ENCODE data around the gene CDH15. TPM values are rescaled to one million over a fixed set of nuclear protein-coding genes. Genes with fewer than 3 reads are reported as not detected.

CDH15 gene
- total RNA-seq (2022) (not detected in 2 replicates), Bru-seq, nascent RNA (not detected), BruChase-seq, experiment 1, labeled RNA remaining after a 6-hour chase (percentile 6 among the genes with signal in this experiment), BruChase-seq, experiment 2, labeled RNA remaining after a 2-hour chase (not detected)
- long read RNA-seq: 0 reads

GRCh38 chr16:89171216-89172170 lies at the start of gene CDH15:
Gene CDH15 (plus strand): TSS chr16:89171748. CDS start chr16:89171832, 84 bp downstream.
- peaks cover 15% of the 10 kb centered on the region for H3K36me3 Mint-ChIP-seq (ENCODE audit: insufficient read depth, unreplicated experiment)
- peak within 1 kb of the TSS; percentile 48 for H3K27ac Mint-ChIP-seq (ENCODE audit: unreplicated experiment)
- no peak for TF ChIP-seq CTCF (IDR thresholded peaks at IDR 0.05; ENCODE audit: unreplicated experiment)
- H3K4me1 Mint-ChIP-seq (ENCODE audit: low read depth, unreplicated experiment): peaks cover 10% of the 10 kb centered on the region
- no TSS peak for BruUV-seq (replicated peaks)
- peak; percentile 99 for DNase-seq
- peaks cover 68% of the 10 kb centered on the region for H3K27me3 Mint-ChIP-seq (ENCODE audit: unreplicated experiment)
- CTCF ChIA-PET: interaction anchor here (0.6 to 1.3 kb wide), 9 partner anchors 16 to 545 kb away, joined by 3 to 5 read pairs (median 3); no protein-coding TSS in a partner anchor
- intact Hi-C loops (cut with micrococcal nuclease; ENCODE audit: unreplicated experiment): loop anchor here (2.0 kb wide), 1 partner anchor 359 kb away; no protein-coding TSS in a partner anchor
- no peaks in the 10 kb centered on the region for H3K9me3 Mint-ChIP-seq (ENCODE audit: low read depth, unreplicated experiment)
- peak within 1 kb of the TSS; percentile 71 for H3K4me3 Mint-ChIP-seq (ENCODE audit: low read depth, unreplicated experiment)

- peaks cover 28% of the 10 kb centered on the region for H3K36me3 Mint-ChIP-seq (ENCODE audit: insufficient read depth, unreplicated experiment)
- CTCF ChIA-PET: no interaction called here
Observed at GRCh38 chr16:89122322-89122851, 49.2 kb upstream of the CDH15 start.

GRCh38 chr16:89123001-89123830 lies 48.3 kb upstream of the CDH15 start:
- Mint-ChIP-seq H3K9me3 (ENCODE audit: low read depth, unreplicated experiment) (no peaks in the 10 kb centered on the region), H3K4me1 (ENCODE audit: low read depth, unreplicated experiment) (no peaks in the 10 kb centered on the region), H3K4me3 (ENCODE audit: low read depth, unreplicated experiment) (no peak overlapping the region), H3K27me3 (ENCODE audit: unreplicated experiment) (no peaks in the 10 kb centered on the region), H3K27ac (ENCODE audit: unreplicated experiment) (no peak overlapping the region), H3K36me3 (ENCODE audit: insufficient read depth, unreplicated experiment) (peaks cover 23% of the 10 kb centered on the region)
- CTCF ChIA-PET: no interaction called here
- intact Hi-C loops (cut with micrococcal nuclease; ENCODE audit: unreplicated experiment): no loop called here
- DNase-seq: no peak
- TF ChIP-seq CTCF (IDR thresholded peaks at IDR 0.05; ENCODE audit: unreplicated experiment): no peak
- no TSS peak for BruUV-seq (replicated peaks)

More at GRCh38 chr16:89122322-89122851, 49.2 kb upstream of the CDH15 start:
- no peaks in the 10 kb centered on the region for H3K9me3 Mint-ChIP-seq (ENCODE audit: low read depth, unreplicated experiment)
- no TSS peak for BruUV-seq (replicated peaks)
- intact Hi-C loops (cut with micrococcal nuclease; ENCODE audit: unreplicated experiment): no loop called here
- H3K27ac Mint-ChIP-seq (ENCODE audit: unreplicated experiment): no peak overlapping the region
- no peaks in the 10 kb centered on the region for H3K27me3 Mint-ChIP-seq (ENCODE audit: unreplicated experiment)
- no peak overlapping the region for H3K4me3 Mint-ChIP-seq (ENCODE audit: low read depth, unreplicated experiment)
- TF ChIP-seq CTCF (IDR thresholded peaks at IDR 0.05; ENCODE audit: unreplicated experiment): no peak
- DNase-seq: no peak
- H3K4me1 Mint-ChIP-seq (ENCODE audit: low read depth, unreplicated experiment): no peaks in the 10 kb centered on the region

GRCh38 chr16:89123831-89124100 lies 47.8 kb upstream of the CDH15 start:
- BruUV-seq (replicated peaks): no TSS peak
- Mint-ChIP-seq H3K27me3 (ENCODE audit: unreplicated experiment) (no peaks in the 10 kb centered on the region), H3K4me1 (ENCODE audit: low read depth, unreplicated experiment) (no peaks in the 10 kb centered on the region), H3K4me3 (ENCODE audit: low read depth, unreplicated experiment) (no peak overlapping the region), H3K9me3 (ENCODE audit: low read depth, unreplicated experiment) (no peaks in the 10 kb centered on the region), H3K36me3 (ENCODE audit: insufficient read depth, unreplicated experiment) (peaks cover 23% of the 10 kb centered on the region), H3K27ac (ENCODE audit: unreplicated experiment) (no peak overlapping the region)
- intact Hi-C loops (cut with micrococcal nuclease; ENCODE audit: unreplicated experiment): no loop called here
- no peak for DNase-seq
- CTCF ChIA-PET: no interaction called here
- no peak for TF ChIP-seq CTCF (IDR thresholded peaks at IDR 0.05; ENCODE audit: unreplicated experiment)
